H1 (cell line): ENCODE measurements around the gene REEP2. TPM values are rescaled to one million over a fixed set of nuclear protein-coding genes. Genes with fewer than 3 reads are reported as not detected.

Experiments
- CTCF ChIA-PET: fragments of 300-600 bp; sonication (Branson Sonifier 250); formaldehyde crosslinking; loops from one replicate; lab custom pipeline; 2021; ENCODE audit not compliant: partially characterized antibody; lab: Charles Lee
- POLR2A ChIA-PET: fragments of 300-600 bp; sonication (Branson Sonifier 250); formaldehyde crosslinking; loops from one replicate; lab custom pipeline; 2021; ENCODE audit warnings: inconsistent platforms; ENCODE audit not compliant: partially characterized antibody; lab: Charles Lee
- DNase-seq, 2 experiments: peaks; one replicate each; pipeline versions ENCODE4 v3.0.0 to v3.0.0-alpha.2; 2010 to 2022; ENCODE audit warnings: low spot score in 2 of 2, low read depth in 1 of 2, mixed read lengths in 1 of 2
- FAIRE-seq: peaks from 2 replicates; lab custom pipeline; 2011; peaks lifted over from hg19 to GRCh38; lab: Jason Lieb, UNC
- H2AFZ ChIP-seq: 2 replicates; pipeline ENCODE4 v1.8.1; 2012; ENCODE audit warnings: low read length, inconsistent platforms
- H2AK5ac ChIP-seq: 2 replicates; pipeline ENCODE4 v1.6.1; 2013; ENCODE audit warnings: low read depth, low read length
- H2BK120ac ChIP-seq: replicated peaks from 2 replicates; pipeline ENCODE3; 2013; ENCODE audit warnings: low read depth, low read length, inconsistent platforms
- H2BK12ac ChIP-seq: 2 replicates; pipeline ENCODE4 v1.6.1; 2013; ENCODE audit warnings: low read depth, low read length
- H2BK15ac ChIP-seq: 2 replicates; pipeline ENCODE4 v1.6.1; 2013; ENCODE audit warnings: low read length
- H2BK20ac ChIP-seq: 2 replicates; pipeline ENCODE4 v1.6.1; 2013; ENCODE audit warnings: low read length
- H2BK5ac ChIP-seq: 2 replicates; pipeline ENCODE4 v1.6.1; 2013; ENCODE audit warnings: low read depth, low read length
- H3K14ac ChIP-seq: 2 replicates; pipeline ENCODE4 v1.6.1; 2013; ENCODE audit warnings: inconsistent platforms; ENCODE audit not compliant: insufficient read length
- H3K18ac ChIP-seq: 2 replicates; pipeline ENCODE4 v1.6.1; 2013; ENCODE audit warnings: low read length; ENCODE audit errors: extremely low read depth
- H3K23ac ChIP-seq: 2 replicates; pipeline ENCODE4 v1.6.1; 2013; ENCODE audit warnings: inconsistent platforms; ENCODE audit not compliant: insufficient read length
- H3K23me2 ChIP-seq: 2 replicates; pipeline ENCODE4 v1.6.1; 2013; ENCODE audit warnings: low read depth, low read length
- H3K27ac ChIP-seq: 2 replicates; pipeline ENCODE4 v1.6.1; 2011; ENCODE audit warnings: low read depth, low read length, inconsistent platforms
- H3K27me3 ChIP-seq, 4 experiments: replicated peaks in 1 of 4; 1 replicate in 1 of 4; 2 replicates in 3 of 4; pipeline versions ENCODE4 v1.6.1 to v1.8.1; 2011 to 2013; ENCODE audit warnings: low read length in 3 of 4, mild to moderate bottlenecking in 3 of 4, inconsistent platforms in 2 of 4, mixed read lengths in 2 of 4, moderate library complexity in 1 of 4; ENCODE audit not compliant: control insufficient read depth in 3 of 4, insufficient read depth in 3 of 4; ENCODE audit errors: extremely low read depth in 1 of 4
- H3K36me3 ChIP-seq, 4 experiments: 2 replicates each; pipeline versions ENCODE4 v1.6.1 to v1.8.1; 2011 to 2013; ENCODE audit warnings: mild to moderate bottlenecking in 4 of 4, low read length in 3 of 4, moderate library complexity in 2 of 4, control low read depth in 1 of 4, inconsistent platforms in 1 of 4; ENCODE audit not compliant: insufficient read depth in 4 of 4, control insufficient read depth in 2 of 4
- H3K4ac ChIP-seq: replicated peaks from 2 replicates; pipeline ENCODE3; 2013; ENCODE audit warnings: low read length, low read depth, mixed read lengths, inconsistent platforms; ENCODE audit not compliant: insufficient read length
- H3K4me1 ChIP-seq, 4 experiments: replicated peaks in 1 of 4; 1 replicate in 1 of 4; 2 replicates in 3 of 4; pipeline versions ENCODE4 v1.6.1 to v1.8.1; 2011 to 2013; ENCODE audit warnings: low read length in 3 of 4, inconsistent platforms in 2 of 4, mixed read lengths in 1 of 4; ENCODE audit not compliant: insufficient read depth in 4 of 4, control insufficient read depth in 3 of 4
- H3K4me2 ChIP-seq, 2 experiments: 2 replicates each; pipeline versions ENCODE4 v1.6.1 to v1.8.1; 2011 to 2013; ENCODE audit warnings: low read depth in 2 of 2, low read length in 2 of 2, control low read depth in 1 of 2, inconsistent platforms in 1 of 2, mild to moderate bottlenecking in 1 of 2; ENCODE audit not compliant: insufficient read depth in 1 of 2
- H3K4me3 ChIP-seq, 4 experiments: fragments of 200-600, 300-600 bp in 1 of 4; sonication (generic), shearing (Covaris generic), sonication (Bioruptor Twin) in 1 of 4; 2 replicates each; pipeline versions ENCODE4 v1.5.1 to v1.8.1; 2011 to 2016; ENCODE audit warnings: low read length in 4 of 4, low read depth in 3 of 4, control low read depth in 2 of 4, inconsistent platforms in 2 of 4, mild to moderate bottlenecking in 2 of 4, mixed read lengths in 1 of 4, moderate library complexity in 1 of 4; ENCODE audit not compliant: insufficient read depth in 2 of 4; ENCODE audit errors: extremely low read depth in 1 of 4
- H3K56ac ChIP-seq: replicated peaks from 2 replicates; pipeline ENCODE3; 2013; ENCODE audit warnings: low read depth, mild to moderate bottlenecking, mixed read lengths, low read length, inconsistent platforms; ENCODE audit not compliant: insufficient read length
- H3K79me1 ChIP-seq: 2 replicates; pipeline ENCODE4 v1.6.1; 2013; ENCODE audit warnings: low read depth, low read length, control low read depth
- H3K79me2 ChIP-seq, 2 experiments: 2 replicates each; pipeline versions ENCODE4 v1.6.1 to v1.8.1; 2012 to 2013; ENCODE audit warnings: low read length in 2 of 2, mild to moderate bottlenecking in 2 of 2, inconsistent platforms in 1 of 2; ENCODE audit not compliant: insufficient read depth in 2 of 2, control insufficient read depth in 1 of 2
- H3K9ac ChIP-seq, 4 experiments: replicated peaks in 1 of 4; 1 replicate in 1 of 4; 2 replicates in 3 of 4; pipeline versions ENCODE4 v1.6.1 to v1.8.1; 2011 to 2013; ENCODE audit warnings: low read depth in 3 of 4, low read length in 3 of 4, control low read depth in 2 of 4, mild to moderate bottlenecking in 2 of 4, moderate library complexity in 2 of 4, inconsistent platforms in 1 of 4; ENCODE audit errors: extremely low read depth in 1 of 4
- H3K9me3 ChIP-seq, 2 experiments: 2 replicates each; pipeline versions ENCODE4 v1.6.1 to v1.8.1; 2012 to 2013; ENCODE audit warnings: mild to moderate bottlenecking in 2 of 2, moderate library complexity in 2 of 2, control low read depth in 1 of 2, inconsistent platforms in 1 of 2, low read depth in 1 of 2, low read length in 1 of 2, mixed read lengths in 1 of 2; ENCODE audit not compliant: insufficient read depth in 2 of 2
- H4K20me1 ChIP-seq, 2 experiments: replicated peaks in 1 of 2; 2 replicates each; pipeline versions ENCODE3 to v1.8.1; 2011 to 2013; ENCODE audit warnings: inconsistent platforms in 2 of 2, low read length in 2 of 2, mild to moderate bottlenecking in 1 of 2; ENCODE audit not compliant: insufficient read depth in 2 of 2, control insufficient read depth in 1 of 2
- H4K5ac ChIP-seq: 2 replicates; pipeline ENCODE4 v1.6.1; 2013; ENCODE audit warnings: low read length, low read depth, mixed read lengths, inconsistent platforms; ENCODE audit not compliant: insufficient read length
- H4K8ac ChIP-seq: 2 replicates; pipeline ENCODE4 v1.8.0; 2013; ENCODE audit warnings: mild to moderate bottlenecking, moderate library complexity, low read length, inconsistent platforms; ENCODE audit not compliant: insufficient read depth; ENCODE audit errors: extremely low read depth
- H4K91ac ChIP-seq: replicated peaks from 2 replicates; pipeline ENCODE3; 2013; ENCODE audit warnings: low read length, mixed read lengths, inconsistent platforms; ENCODE audit not compliant: insufficient read length
- ASH2L ChIP-seq: fragments of 200-600, 300-600 bp; sonication (generic); IDR thresholded peaks from one replicate; pipeline ENCODE4 v1.7.1; 2017; ENCODE audit warnings: low read length
- JUN ChIP-seq: IDR thresholded peaks from 2 replicates; pipeline ENCODE4 v1.6.1; 2011; ENCODE audit warnings: low read depth, mild to moderate bottlenecking, improper control_type of control experiment, low read length
- PHF8 ChIP-seq: fragments of 200-600 bp; sonication (generic); conservative IDR thresholded peaks from 2 replicates; pipeline ENCODE4 v1.7.1; 2012; ENCODE audit warnings: low read depth, mild to moderate bottlenecking, inconsistent platforms, low read length, moderate library complexity
- RFX5 ChIP-seq: IDR thresholded peaks from 2 replicates; pipeline ENCODE4 v1.6.1; 2011; ENCODE audit warnings: low read depth, low read length, improper control_type of control experiment, borderline replicate concordance
- TCF12 ChIP-seq: IDR thresholded peaks from 2 replicates; pipeline ENCODE4 v1.6.1; 2011; ENCODE audit warnings: low read depth, mild to moderate bottlenecking, low read length
- WGBS, 2 experiments: shearing (Covaris generic) in 1 of 2; methylation state at CpG; one replicate each; pipeline versions ENCODE4 v1.1.6 to v1.1.7; 2013 to 2015; ENCODE audit warnings: low lambda C conversion rate in 2 of 2, mixed read lengths in 2 of 2, inconsistent platforms in 1 of 2, low coverage in 1 of 2, missing lambda C conversion rate in 1 of 2; ENCODE audit not compliant: insufficient replicate concordance in 2 of 2, insufficient coverage in 1 of 2, insufficient read length in 1 of 2; ENCODE audit errors: extremely low coverage in 1 of 2, missing lambda C conversion rate in 1 of 2; 5-methylcytosine and 5-hydroxymethylcytosine counted together
- polyA plus RNA-seq, 7 experiments: library from polyadenylated mRNA; depleted of rRNA in 3 of 7; stranded (reverse) in 5 of 7; unstranded in 2 of 7; fragments of >200 nt in 5 of 7; fragments of 200-250 nt in 2 of 7; gene quantifications; 1 replicate in 5 of 7; 2 replicates in 1 of 7; 4 replicates in 1 of 7; pipeline versions ENCODE4 v1.2.1 to v1.2.3, GENCODE V29; 2011 to 2013; ENCODE audit warnings: missing spikeins in 2 of 7, mixed read lengths in 2 of 7
- total RNA-seq: library from RNA; stranded (reverse); fragmentation: NEBNext Ultra II Directional; extraction: Animal tissue kit (Norgen Biotek cat#: 25700); gene quantifications from 2 replicates; pipeline ENCODE4 v1.2.1, GENCODE V29; 2021

The REEP2 gene
- total and polyA plus RNA-seq, 2 of the 8 experiments (the other 6 are each of a cell fraction or from before 2014, with no cell fraction given) = 26.5 to 40.2 TPM

GRCh38 chr5:138450971-138451370, 12.1 kb downstream of the REEP2 start:
- ChIA-PET POLR2A (interaction anchor here (1.2 to 10.1 kb wide), 4 partner anchors 14 to 54 kb away, joined by 5 to 128 read pairs (median 14); partner anchors contain the start of gene EGR1), CTCF (interaction anchor here (0.7 to 24.9 kb wide), 6 partner anchors 11 to 589 kb away, joined by 3 to 532 read pairs (median 22); partner anchors contain the start of genes EGR1 and REEP2)
- FAIRE-seq = no peak
- no peak for DNase-seq
- Histone ChIP-seq H2BK12ac (no peak overlapping the region), H3K9ac (no peak overlapping the region), H2BK5ac (no peak overlapping the region), H4K8ac (no peak overlapping the region), H3K27me3 (peaks cover 0 to 1% (median 0%) of the 10 kb centered on the region in 4 experiments; a peak in 1 of 7 replicates), H2BK120ac (no peak overlapping the region), H4K20me1 (no peaks in the 10 kb centered on the region), H2BK15ac (no peak overlapping the region), H3K23me2 (no peaks in the 10 kb centered on the region), H3K79me2 (no peaks in the 10 kb centered on the region), H3K4ac (no peak overlapping the region), H3K4me2 (no peak overlapping the region), H3K4me3 (no peak overlapping the region), H3K79me1 (no peaks in the 10 kb centered on the region), H3K27ac (no peak overlapping the region), H4K5ac (no peak overlapping the region), H3K4me1 (peaks cover 0 to 20% (median 14%) of the 10 kb centered on the region in 4 experiments; a peak in 5 of 7 replicates), H2AK5ac (no peak overlapping the region), H2AFZ (no peak overlapping the region), H3K23ac (no peak overlapping the region), H2BK20ac (no peak overlapping the region), H4K91ac (no peak overlapping the region), H3K36me3 (no peaks in the 10 kb centered on the region), H3K18ac (no peak overlapping the region), H3K14ac (no peak overlapping the region), H3K9me3 (no peaks in the 10 kb centered on the region), H3K56ac (no peak overlapping the region)
- TF ChIP-seq PHF8 (no peak), ASH2L (no peak), JUN (no peak), RFX5 (no peak), TCF12 (no peak)
- WGBS, 2 experiments = 83% methylated on average over 5 of the region's 5 CpGs; no CpG with 5 or more reads in 1 of the 2 experiments
